ENCODE results near the gene ANKHD1. TPM values are rescaled to one million over a fixed set of nuclear protein-coding genes. Genes with fewer than 3 reads are reported as not detected.

Gene ANKHD1
- total and polyA plus RNA-seq, 9 of the 15 experiments (the other 6 are each of a cell fraction or from before 2014, with no cell fraction given), result 38.9 to 138 (median 78.7) TPM

- TF ChIP-seq ZNF76 (CRISPR knock-in tag; IDR thresholded peaks at IDR 0.05; ENCODE audit: borderline replicate concordance), result 0 out of 2 replicates have a peak, but pooled peaks have one; percentile 14
- no peak for TF ChIP-seq TAL1 (IDR thresholded peaks at IDR 0.05)
- TF ChIP-seq GABPB1 (CRISPR knock-in tag; IDR thresholded peaks at IDR 0.05), result peak; percentile 96
- TF ChIP-seq ZNF408 (CRISPR knock-in tag; IDR thresholded peaks at IDR 0.05; ENCODE audit: low read depth), result no peak
- no peak for TF ChIP-seq RNF2 (IDR thresholded peaks at IDR 0.05)
- TF ChIP-seq PHB (CRISPR knock-in tag; IDR thresholded peaks at IDR 0.05), result no peak
These were observed 155.6 kb downstream of the ANKHD1 start, which contains the start of gene SRA1 (continued) for GRCh38 chr5:140557136-140557805.

- FAIRE-seq (no peak), ATAC-seq (no peak), DNase-seq (ENCODE audit: extremely low read depth in 1 of 4, low spot score in 3 of 4) (no peak)
- intact Hi-C loops (cut with micrococcal nuclease) (loop anchor here (2.0 to 10.0 kb wide), 5 partner anchors 81 to 383 kb away; partner anchors contain the start of genes ANKHD1, CYSTM1 and TMCO6), in situ Hi-C loops (cut with MboI) (no loop called here)
- ChIA-PET CTCF (ENCODE audit: low intra/inter-chr PET ratio) (no interaction called here), POLR2A (interaction anchor here (0.6 to 4.2 kb wide), 7 partner anchors 10 to 157 kb away, joined by 3 to 56 read pairs (median 6); partner anchors contain the start of genes ANKHD1, EIF4EBP3, HARS1 and HARS2)
- Histone ChIP-seq H2AFZ (ENCODE audit: low read depth, low read length) (peak overlapping the region; percentile 77), H3K9me1 (ENCODE audit: control insufficient read depth, insufficient read depth, low read length) (no peaks in the 10 kb centered on the region), H3K36me3 (ENCODE audit: control insufficient read depth, insufficient read depth, low read length) (peaks cover 30% of the 10 kb centered on the region; the same call in 2 of the 3 replicates), H3K4me1 (replicated peaks in 1 of 2; ENCODE audit: control insufficient read depth in 2 of 2, insufficient read depth in 2 of 2, low read length in 2 of 2) (peaks cover 23 to 27% of the 10 kb centered on the region in 2 experiments), H3K4me3 (peak overlapping the region; percentile 77), H3K27ac (ENCODE audit: extremely low read depth, low read depth, low read length) (peak overlapping the region; percentile 86), H3K79me2 (ENCODE audit: control insufficient read depth, insufficient read depth, low read length) (peaks cover 44% of the 10 kb centered on the region), H3K9ac (ENCODE audit: insufficient read depth in 1 of 2, low read depth in 2 of 2, low read length in 2 of 2) (peak overlapping the region; percentile 87 to 97; a peak in 3 of 4 replicates), H3K27me3 (ENCODE audit: control insufficient read depth in 2 of 2, insufficient read depth in 2 of 2, low read length in 2 of 2) (no peaks in the 10 kb centered on the region), H4K20me1 (replicated peaks; ENCODE audit: control insufficient read depth, insufficient read depth, low read length) (0 out of 2 replicates have a peak, but pooled peaks cover 5% of the 10 kb centered on the region), H3K4me2 (ENCODE audit: insufficient read depth, low read length) (peak overlapping the region; percentile 91), H3K9me3 (replicated peaks; ENCODE audit: control insufficient read depth, insufficient read depth, low read depth, low read length) (no peaks in the 10 kb centered on the region)
- 63% methylated on average over 3 of the region's 3 CpGs for WGBS (ENCODE audit: insufficient coverage, low coverage, missing lambda C conversion rate)
- no TSS peak for BruUV-seq (replicated peaks)
- no peak for TF ChIP-seq CEBPG (CRISPR knock-in tag; IDR thresholded peaks at IDR 0.05)
- 0 out of 4 replicates have a peak, but pooled peaks of 1 of the 2 experiments have one; percentile 10 for TF ChIP-seq CEBPG (tag; conservative IDR thresholded peaks at IDR 0.05 in 1 of 2, IDR thresholded peaks at IDR 0.05 in 1 of 2)
- 0 out of 2 replicates have a peak, but pooled peaks have one; percentile 39 for TF ChIP-seq MBD1 (CRISPR knock-in tag; IDR thresholded peaks at IDR 0.05)
- TF ChIP-seq TFE3 (CRISPR knock-in tag; IDR thresholded peaks at IDR 0.05), result peak; percentile 78
These were observed 156.3 kb downstream of the ANKHD1 start for GRCh38 chr5:140557965-140558364.
